Measurements from ENCODE around the gene NACA2.

NACA2 gene

GRCh38 chr17:61551255-61551742 is 39.7 kb downstream of the NACA2 start:
- DNase-seq (ENCODE audit: low read depth in 1 of 2, low spot score in 1 of 2), result peak; percentile 41 to 63
- in situ Hi-C loops (cut with HindIII; ENCODE audit: low pct_unique_long_range_greater_than_20kb, low sequenced_read_pairs), result no loop called here
- no peak for TF ChIP-seq JUND (IDR thresholded peaks at IDR 0.05; ENCODE audit: low read depth)

GRCh38 chr17:61547113-61547512 is 43.9 kb downstream of the NACA2 start:
- in situ Hi-C loops (cut with HindIII; ENCODE audit: low pct_unique_long_range_greater_than_20kb, low sequenced_read_pairs), result no loop called here
- TF ChIP-seq JUND (IDR thresholded peaks at IDR 0.05; ENCODE audit: low read depth), result no peak
- no peak for DNase-seq (ENCODE audit: low read depth in 1 of 2, low spot score in 1 of 2)

GRCh38 chr17:61545335-61545938 is 45.6 kb downstream of the NACA2 start:
- in situ Hi-C loops (cut with HindIII; ENCODE audit: low pct_unique_long_range_greater_than_20kb, low sequenced_read_pairs), result no loop called here
- no peak for TF ChIP-seq JUND (IDR thresholded peaks at IDR 0.05; ENCODE audit: low read depth)
- no peak for DNase-seq (ENCODE audit: low read depth in 1 of 2, low spot score in 1 of 2)

- TF ChIP-seq JUND (IDR thresholded peaks at IDR 0.05; ENCODE audit: low read depth), result no peak
- no peak for DNase-seq (ENCODE audit: low read depth in 1 of 2, low spot score in 1 of 2)
- in situ Hi-C loops (cut with HindIII; ENCODE audit: low pct_unique_long_range_greater_than_20kb, low sequenced_read_pairs), result no loop called here
These were observed 47.1 kb downstream of the NACA2 start for GRCh38 chr17:61543786-61544415.

- DNase-seq (ENCODE audit: low read depth in 1 of 2, low spot score in 1 of 2), result no peak
- TF ChIP-seq JUND (IDR thresholded peaks at IDR 0.05; ENCODE audit: low read depth), result no peak
- in situ Hi-C loops (cut with HindIII; ENCODE audit: low pct_unique_long_range_greater_than_20kb, low sequenced_read_pairs), result no loop called here
These were observed 49.0 kb downstream of the NACA2 start for GRCh38 chr17:61542027-61542426.

- no peak for DNase-seq (ENCODE audit: low read depth in 1 of 2, low spot score in 1 of 2)
- in situ Hi-C loops (cut with HindIII; ENCODE audit: low pct_unique_long_range_greater_than_20kb, low sequenced_read_pairs), result no loop called here
- no peak for TF ChIP-seq JUND (IDR thresholded peaks at IDR 0.05; ENCODE audit: low read depth)
These were observed 50.1 kb downstream of the NACA2 start for GRCh38 chr17:61540874-61541273.

Data from T47D (cell line).